ENCODE measurements around the gene CERS6.

The CERS6 gene

GRCh38 chr2:168710754-168711467 lies 254.8 kb downstream of the CERS6 start:
- no peak for DNase-seq

GRCh38 chr2:168712053-168712452 lies 256.0 kb downstream of the CERS6 start:
- DNase-seq = no peak

- DNase-seq = no peak
These were observed 257.3 kb downstream of the CERS6 start for GRCh38 chr2:168713325-168713724.

DNA sequence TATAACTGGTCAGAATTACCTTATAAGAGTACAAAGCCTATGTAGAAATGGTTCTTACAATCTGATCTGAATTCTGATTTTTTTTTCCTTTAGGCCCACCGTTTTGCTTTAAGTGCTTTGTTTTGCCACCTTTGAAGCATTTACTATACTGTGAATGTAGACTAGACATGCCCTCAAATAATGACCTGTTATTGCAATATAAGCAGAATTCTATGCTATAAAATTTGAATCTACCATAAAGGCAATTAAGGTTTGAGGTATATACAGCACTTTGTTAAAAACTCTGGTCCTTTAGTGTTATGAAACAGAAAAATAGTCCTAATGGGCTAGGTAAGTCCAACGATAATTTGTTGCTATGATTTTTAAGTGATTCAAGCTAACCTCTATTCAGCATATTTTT lies 259.8 kb downstream of the CERS6 start:
- DNase-seq = no peak

- no peak for DNase-seq
These were observed 260.8 kb downstream of the CERS6 start for GRCh38 chr2:168716839-168717238.

GRCh38 chr2:168717790-168718502 lies 261.9 kb downstream of the CERS6 start:
- DNase-seq = no peak

GRCh38 chr2:168718622-168719021 lies 262.6 kb downstream of the CERS6 start:
- DNase-seq = no peak

GRCh38 chr2:168719446-168719845 lies 263.4 kb downstream of the CERS6 start:
- DNase-seq = no peak

GRCh38 chr2:168722592-168722991 lies 266.5 kb downstream of the CERS6 start:
- no peak for DNase-seq

- no peak for DNase-seq
These were observed 267.3 kb downstream of the CERS6 start for GRCh38 chr2:168723275-168723899.

- no peak for DNase-seq
These were observed 270.3 kb downstream of the CERS6 start for GRCh38 chr2:168726375-168726774.

- DNase-seq = no peak
These were observed 271.9 kb downstream of the CERS6 start for GRCh38 chr2:168727904-168728470.

- no peak for DNase-seq
These were observed 273.4 kb downstream of the CERS6 start for GRCh38 chr2:168729455-168729854.

- no peak for DNase-seq
These were observed 274.3 kb downstream of the CERS6 start for GRCh38 chr2:168730344-168730743.

DNA sequence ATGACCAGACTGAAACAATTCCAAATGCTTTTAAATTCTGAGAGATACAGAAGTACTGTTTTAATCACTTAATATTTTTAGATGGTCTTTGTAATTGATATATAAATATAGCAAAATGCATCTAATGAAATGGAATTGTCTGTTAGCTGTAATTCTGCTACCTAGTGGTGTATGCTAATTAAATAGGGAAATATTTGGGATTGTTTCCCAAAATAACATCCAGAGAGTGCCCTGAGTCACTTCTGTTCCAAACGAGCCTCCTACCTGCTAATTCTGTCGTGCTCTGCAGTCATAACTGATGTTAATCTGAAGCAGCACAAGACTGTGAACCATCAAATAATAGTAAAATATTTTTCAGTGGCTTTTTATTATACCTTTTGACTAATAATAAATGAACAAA lies 274.9 kb downstream of the CERS6 start:
- DNase-seq = no peak

GRCh38 chr2:168731616-168732015 lies 275.5 kb downstream of the CERS6 start:
- DNase-seq = no peak

DNA sequence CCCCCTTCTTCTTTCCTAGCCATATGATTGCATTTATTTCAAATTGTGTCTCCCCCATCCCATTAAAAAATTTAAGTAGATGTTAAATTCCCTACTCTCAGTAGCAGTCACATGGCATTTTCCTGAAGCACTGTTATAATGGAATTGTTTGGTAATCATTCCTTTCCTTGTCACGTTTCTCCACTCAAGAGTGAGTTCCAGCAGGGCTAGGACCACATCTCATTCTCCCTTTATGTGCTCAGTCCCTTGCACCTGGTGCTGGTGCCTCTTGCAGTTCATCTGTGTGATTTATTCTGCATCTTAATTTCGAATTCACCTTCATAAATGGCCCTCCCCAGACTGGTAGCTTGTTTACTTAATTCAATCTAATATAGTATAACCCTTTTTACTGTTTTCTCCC lies 276.0 kb downstream of the CERS6 start:
- no peak for DNase-seq

DNA sequence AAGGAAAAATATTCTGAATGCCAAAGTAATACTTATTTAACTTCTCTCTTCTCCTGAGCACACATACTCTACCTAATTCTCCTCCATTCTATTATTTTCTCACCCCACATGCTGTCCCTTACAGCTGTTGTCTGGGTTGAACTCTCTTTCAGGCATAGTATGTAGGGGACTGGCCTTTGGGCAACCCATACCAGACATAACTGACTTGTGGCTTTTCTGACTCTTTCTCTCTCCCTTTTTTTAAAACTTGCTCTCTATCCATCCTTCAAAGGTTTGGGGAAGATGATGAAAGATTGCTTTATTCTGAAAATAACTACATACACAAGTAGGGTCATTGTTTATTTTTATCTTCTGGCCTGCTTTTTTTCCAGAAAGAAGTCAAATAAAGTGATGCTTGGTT lies 276.4 kb downstream of the CERS6 start:
- DNase-seq = no peak

DNA sequence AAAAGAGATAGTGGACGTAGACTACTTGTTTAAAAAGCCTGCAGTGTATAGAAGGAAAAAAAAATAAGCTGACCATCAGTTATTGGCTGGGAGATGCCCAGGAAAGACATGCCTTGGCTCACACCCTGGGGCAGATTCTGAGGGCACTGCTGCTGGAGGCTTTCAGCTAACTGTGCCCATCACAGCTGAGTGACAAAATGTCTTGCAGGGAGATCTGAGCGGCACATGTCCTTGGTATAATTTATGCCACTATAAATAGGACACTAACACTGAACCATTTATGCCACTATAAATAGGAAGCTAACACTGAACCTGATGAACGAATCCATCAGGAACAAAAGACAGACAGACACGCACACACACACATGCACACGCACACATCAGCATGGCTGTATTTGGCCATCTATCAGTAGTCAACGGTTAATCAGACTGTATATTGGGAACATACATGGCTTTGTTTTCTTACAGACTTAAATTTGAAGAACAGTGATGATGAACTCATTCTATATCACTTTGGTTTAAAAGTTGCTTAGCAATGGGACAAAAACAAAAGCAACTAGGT lies 278.2 kb downstream of the CERS6 start:
- DNase-seq = no peak

GRCh38 chr2:168736649-168737445 lies 280.8 kb downstream of the CERS6 start:
- DNase-seq = no peak

DNA sequence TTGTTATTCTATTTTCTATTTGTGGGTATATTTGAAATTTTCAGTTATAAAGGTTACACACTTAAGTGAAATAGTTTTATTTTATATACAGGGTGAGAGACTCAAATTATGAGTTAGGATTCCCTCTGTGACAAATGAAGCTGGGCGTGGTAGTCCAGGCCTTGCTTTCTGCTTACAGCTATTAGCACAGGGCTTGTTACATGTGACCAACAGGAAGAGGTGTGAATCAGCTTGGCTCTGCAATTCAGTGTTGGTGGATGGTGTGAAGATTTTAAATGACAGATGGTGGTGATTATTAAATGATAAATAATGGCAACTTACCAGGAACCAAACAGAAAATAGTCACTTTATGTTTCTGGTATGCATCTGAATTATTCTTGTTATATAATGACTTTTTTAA lies 282.0 kb downstream of the CERS6 start:
- no peak for DNase-seq

DNA sequence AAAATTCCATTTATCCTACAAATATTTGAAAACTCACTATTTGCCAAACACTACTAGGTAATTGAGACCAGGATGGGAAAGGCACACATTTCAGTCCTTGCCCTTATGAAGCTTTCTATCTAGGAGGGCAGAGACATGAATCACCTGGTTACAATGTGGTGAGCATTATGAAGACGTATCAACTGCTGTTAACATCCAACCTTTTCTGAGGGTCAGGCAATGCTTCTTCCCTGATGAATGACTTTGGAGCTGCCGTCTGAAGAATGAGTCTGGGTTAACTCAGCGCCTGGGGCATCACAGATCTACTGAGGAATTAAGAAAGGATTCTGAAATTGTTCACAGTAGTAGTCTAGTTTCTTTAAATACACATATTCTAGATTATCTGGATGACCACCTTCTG lies 284.3 kb downstream of the CERS6 start:
- DNase-seq = no peak

DNA sequence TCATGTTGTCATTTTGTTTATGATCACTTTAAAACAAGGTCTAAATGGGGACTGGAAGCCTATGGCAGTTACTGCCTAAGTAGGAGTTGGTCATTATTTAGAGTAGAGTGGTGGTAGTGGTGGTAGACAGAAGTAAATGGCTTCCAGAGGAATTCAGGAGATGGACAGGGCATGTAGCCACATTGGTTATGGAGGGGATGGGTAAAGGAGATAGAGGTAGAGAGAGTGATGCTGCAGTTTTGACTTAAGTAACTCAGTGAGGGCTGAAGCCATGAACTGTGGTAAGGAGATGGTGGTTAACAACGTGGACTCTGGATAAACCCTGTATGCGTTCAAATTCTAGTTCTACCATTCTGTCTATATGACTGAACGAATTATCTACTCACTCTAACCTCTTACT lies 284.7 kb downstream of the CERS6 start:
- no peak for DNase-seq
